GM23338 (cell line): Measurements from ENCODE around the gene SPINK2. TPM values are rescaled to one million over a fixed set of nuclear protein-coding genes. Genes with fewer than 3 reads are reported as not detected.

Experiments used
- ATAC-seq: fragments of 200-7000 bp; cut with Tn5 transposase; 3 replicates; pipeline ENCODE4 v1.9.1; 2020
- DNase-seq: peaks from one replicate; pipeline ENCODE4 v3.0.0-alpha.2; 2015; ENCODE audit warnings: low spot score
- H2AFZ ChIP-seq: fragments of 200-600 bp; sonication (generic); 2 replicates; pipeline ENCODE4 v1.8.0; 2016; ENCODE audit warnings: antibody characterized with exemption, mild to moderate bottlenecking, moderate library complexity
- H3F3A ChIP-seq: fragments of 200-600 bp; sonication (generic); replicated peaks from 2 replicates; pipeline ENCODE4 v1.8.0; 2017; ENCODE audit warnings: antibody characterized with exemption, mixed run types, low read depth
- H3K27ac ChIP-seq: fragments of 200-600 bp; sonication (generic); 2 replicates; pipeline ENCODE4 v1.6.1; 2016; ENCODE audit warnings: low read depth
- H3K27me3 ChIP-seq: fragments of 200-600 bp; sonication (generic); 2 replicates; pipeline ENCODE4 v1.8.0; 2016; ENCODE audit warnings: mild to moderate bottlenecking, mixed run types, moderate library complexity; ENCODE audit not compliant: insufficient read depth
- H3K36me3 ChIP-seq: fragments of 200-600 bp; sonication (generic); 2 replicates; pipeline ENCODE4 v1.8.0; 2016; ENCODE audit warnings: mild to moderate bottlenecking; ENCODE audit not compliant: insufficient read depth
- H3K4me1 ChIP-seq: fragments of 200-600 bp; sonication (generic); 2 replicates; pipeline ENCODE4 v1.8.0; 2016; ENCODE audit warnings: mild to moderate bottlenecking, moderate library complexity; ENCODE audit not compliant: insufficient read depth
- H3K4me2 ChIP-seq: fragments of 200-600 bp; sonication (generic); 2 replicates; pipeline ENCODE4 v1.7.1; 2017; ENCODE audit warnings: mixed run types
- H3K4me3 ChIP-seq: fragments of 200-600 bp; sonication (generic); 2 replicates; pipeline ENCODE4 v1.6.1; 2016; ENCODE audit warnings: mixed run types
- H3K79me2 ChIP-seq: fragments of 200-600 bp; sonication (generic); replicated peaks from 2 replicates; pipeline ENCODE4 v1.8.0; 2017; ENCODE audit warnings: mild to moderate bottlenecking; ENCODE audit not compliant: insufficient read depth
- H3K9me2 ChIP-seq: fragments of 200-600 bp; sonication (generic); 2 replicates; pipeline ENCODE4 v1.8.0; 2017; ENCODE audit not compliant: insufficient read depth
- H4K20me1 ChIP-seq: fragments of 200-600 bp; sonication (generic); replicated peaks from 2 replicates; pipeline ENCODE4 v1.8.0; 2017; ENCODE audit warnings: mild to moderate bottlenecking; ENCODE audit not compliant: insufficient read depth
- H3K27ac Mint-ChIP-seq: 2 replicates; pipeline ENCODE4 v1.8.0; 2020; ENCODE audit warnings: inconsistent platforms, mild to moderate bottlenecking, moderate library complexity, mixed read lengths
- H3K27me3 Mint-ChIP-seq: 3 replicates; pipeline ENCODE4 v1.8.0; 2022; ENCODE audit warnings: low read depth, mild to moderate bottlenecking, moderate library complexity, mixed read lengths, inconsistent platforms; ENCODE audit not compliant: insufficient read depth, poor library complexity
- H3K36me3 Mint-ChIP-seq: 3 replicates; pipeline ENCODE4 v1.8.0; 2021; ENCODE audit warnings: low read depth, mild to moderate bottlenecking, inconsistent platforms, moderate library complexity, mixed read lengths
- H3K4me1 Mint-ChIP-seq: 3 replicates; pipeline ENCODE4 v1.8.0; 2020; ENCODE audit warnings: mild to moderate bottlenecking, inconsistent platforms, mixed read lengths
- H3K4me3 Mint-ChIP-seq: 3 replicates; pipeline ENCODE4 v1.8.0; 2021; ENCODE audit warnings: moderate library complexity, mild to moderate bottlenecking, inconsistent platforms, mixed read lengths
- H3K9me3 Mint-ChIP-seq: 3 replicates; pipeline ENCODE4 v1.8.0; 2020; ENCODE audit warnings: moderate library complexity, mild to moderate bottlenecking, inconsistent platforms, mixed read lengths
- EZH2phosphoT487 ChIP-seq: fragments of 200-600 bp; sonication (generic); IDR thresholded peaks from one replicate; pipeline ENCODE4 v1.8.1; 2018; ENCODE audit warnings: antibody characterized with exemption; ENCODE audit not compliant: unreplicated experiment
- NANOG ChIP-seq: IDR thresholded peaks from 2 replicates; pipeline ENCODE4 v1.6.1; 2016; ENCODE audit warnings: antibody characterized with exemption, borderline replicate concordance
- STAT1 ChIP-seq: IDR thresholded peaks from one replicate; pipeline ENCODE4 v1.6.1; 2016; ENCODE audit warnings: antibody characterized with exemption; ENCODE audit not compliant: unreplicated experiment
- ZNF331 ChIP-seq: fragments of 250-450 bp; sonication (Bioruptor Pico); IDR thresholded peaks from 2 replicates; pipeline ENCODE4 v1.5.0; 2020; ENCODE audit warnings: low read depth, mild to moderate bottlenecking, moderate library complexity
- polyA plus RNA-seq: library from polyadenylated mRNA; unstranded; fragments of >200 nt; fragmentation: Nextera tagmentation; extraction: Ambion mirVana; gene quantifications from 2 replicates; pipeline ENCODE4 v1.2.1, GENCODE V29; 2016
- total RNA-seq: library from RNA; depleted of rRNA; stranded (reverse); fragments of >200 nt; shearing (Covaris generic); gene quantifications from 2 replicates; pipeline ENCODE4 v1.2.3, GENCODE V29; 2014
- TF ChIP-seq, protein P1 (sequence below): fragments of 250-450 bp; sonication (Bioruptor Pico); IDR thresholded peaks from 2 replicates; pipeline ENCODE4 v1.5.0; 2020; ENCODE audit warnings: mild to moderate bottlenecking, moderate library complexity
- TF ChIP-seq, protein P2 (sequence below), 2 experiments: fragments of 200-600 bp in 1 of 2; sonication (generic) in 1 of 2; conservative IDR thresholded peaks; 2 replicates each; pipeline versions ENCODE4 v1.5.1 to v1.6.1; 2016 to 2017; ENCODE audit warnings: antibody characterized with exemption in 2 of 2, low read depth in 2 of 2, mild to moderate bottlenecking in 2 of 2, moderate library complexity in 1 of 2

SPINK2 gene
- total and polyA plus RNA-seq, 2 experiments from 2014 or later = 0.73 to 6.4 TPM

- TF ChIP-seq, protein P1, sequence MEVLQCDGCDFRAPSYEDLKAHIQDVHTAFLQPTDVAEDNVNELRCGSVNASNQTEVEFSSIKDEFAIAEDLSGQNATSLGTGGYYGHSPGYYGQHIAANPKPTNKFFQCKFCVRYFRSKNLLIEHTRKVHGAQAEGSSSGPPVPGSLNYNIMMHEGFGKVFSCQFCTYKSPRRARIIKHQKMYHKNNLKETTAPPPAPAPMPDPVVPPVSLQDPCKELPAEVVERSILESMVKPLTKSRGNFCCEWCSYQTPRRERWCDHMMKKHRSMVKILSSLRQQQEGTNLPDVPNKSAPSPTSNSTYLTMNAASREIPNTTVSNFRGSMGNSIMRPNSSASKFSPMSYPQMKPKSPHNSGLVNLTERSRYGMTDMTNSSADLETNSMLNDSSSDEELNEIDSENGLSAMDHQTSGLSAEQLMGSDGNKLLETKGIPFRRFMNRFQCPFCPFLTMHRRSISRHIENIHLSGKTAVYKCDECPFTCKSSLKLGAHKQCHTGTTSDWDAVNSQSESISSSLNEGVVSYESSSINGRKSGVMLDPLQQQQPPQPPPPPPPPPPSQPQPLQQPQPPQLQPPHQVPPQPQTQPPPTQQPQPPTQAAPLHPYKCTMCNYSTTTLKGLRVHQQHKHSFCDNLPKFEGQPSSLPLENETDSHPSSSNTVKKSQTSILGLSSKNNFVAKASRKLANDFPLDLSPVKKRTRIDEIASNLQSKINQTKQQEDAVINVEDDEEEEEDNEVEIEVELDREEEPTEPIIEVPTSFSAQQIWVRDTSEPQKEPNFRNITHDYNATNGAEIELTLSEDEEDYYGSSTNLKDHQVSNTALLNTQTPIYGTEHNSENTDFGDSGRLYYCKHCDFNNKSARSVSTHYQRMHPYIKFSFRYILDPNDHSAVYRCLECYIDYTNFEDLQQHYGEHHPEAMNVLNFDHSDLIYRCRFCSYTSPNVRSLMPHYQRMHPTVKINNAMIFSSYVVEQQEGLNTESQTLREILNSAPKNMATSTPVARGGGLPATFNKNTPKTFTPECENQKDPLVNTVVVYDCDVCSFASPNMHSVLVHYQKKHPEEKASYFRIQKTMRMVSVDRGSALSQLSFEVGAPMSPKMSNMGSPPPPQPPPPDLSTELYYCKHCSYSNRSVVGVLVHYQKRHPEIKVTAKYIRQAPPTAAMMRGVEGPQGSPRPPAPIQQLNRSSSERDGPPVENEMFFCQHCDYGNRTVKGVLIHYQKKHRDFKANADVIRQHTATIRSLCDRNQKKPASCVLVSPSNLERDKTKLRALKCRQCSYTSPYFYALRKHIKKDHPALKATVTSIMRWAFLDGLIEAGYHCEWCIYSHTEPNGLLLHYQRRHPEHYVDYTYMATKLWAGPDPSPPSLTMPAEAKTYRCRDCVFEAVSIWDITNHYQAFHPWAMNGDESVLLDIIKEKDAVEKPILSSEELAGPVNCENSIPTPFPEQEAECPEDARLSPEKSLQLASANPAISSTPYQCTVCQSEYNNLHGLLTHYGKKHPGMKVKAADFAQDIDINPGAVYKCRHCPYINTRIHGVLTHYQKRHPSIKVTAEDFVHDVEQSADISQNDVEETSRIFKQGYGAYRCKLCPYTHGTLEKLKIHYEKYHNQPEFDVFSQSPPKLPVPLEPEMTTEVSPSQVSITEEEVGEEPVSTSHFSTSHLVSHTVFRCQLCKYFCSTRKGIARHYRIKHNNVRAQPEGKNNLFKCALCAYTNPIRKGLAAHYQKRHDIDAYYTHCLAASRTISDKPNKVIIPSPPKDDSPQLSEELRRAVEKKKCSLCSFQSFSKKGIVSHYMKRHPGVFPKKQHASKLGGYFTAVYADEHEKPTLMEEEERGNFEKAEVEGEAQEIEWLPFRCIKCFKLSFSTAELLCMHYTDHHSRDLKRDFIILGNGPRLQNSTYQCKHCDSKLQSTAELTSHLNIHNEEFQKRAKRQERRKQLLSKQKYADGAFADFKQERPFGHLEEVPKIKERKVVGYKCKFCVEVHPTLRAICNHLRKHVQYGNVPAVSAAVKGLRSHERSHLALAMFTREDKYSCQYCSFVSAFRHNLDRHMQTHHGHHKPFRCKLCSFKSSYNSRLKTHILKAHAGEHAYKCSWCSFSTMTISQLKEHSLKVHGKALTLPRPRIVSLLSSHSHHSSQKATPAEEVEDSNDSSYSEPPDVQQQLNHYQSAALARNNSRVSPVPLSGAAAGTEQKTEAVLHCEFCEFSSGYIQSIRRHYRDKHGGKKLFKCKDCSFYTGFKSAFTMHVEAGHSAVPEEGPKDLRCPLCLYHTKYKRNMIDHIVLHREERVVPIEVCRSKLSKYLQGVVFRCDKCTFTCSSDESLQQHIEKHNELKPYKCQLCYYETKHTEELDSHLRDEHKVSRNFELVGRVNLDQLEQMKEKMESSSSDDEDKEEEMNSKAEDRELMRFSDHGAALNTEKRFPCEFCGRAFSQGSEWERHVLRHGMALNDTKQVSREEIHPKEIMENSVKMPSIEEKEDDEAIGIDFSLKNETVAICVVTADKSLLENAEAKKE (CRISPR knock-in tag) = no peak
- TF ChIP-seq EZH2phosphoT487 (no peak), ZNF331 (CRISPR knock-in tag) (no peak), NANOG (no peak), STAT1 (no peak)
These were observed 57.3 kb downstream of the SPINK2 start (continued) for GRCh38 chr4:56764223-56764622.

GRCh38 chr4:56762484-56763250 lies 58.8 kb downstream of the SPINK2 start:
- no peak overlapping the region for H2AFZ ChIP-seq
- H3K4me3 Mint-ChIP-seq = no peak overlapping the region
- no peak overlapping the region for H3K4me3 ChIP-seq
- DNase-seq (no peak), ATAC-seq (peak; percentile 70)
- H3K79me2 ChIP-seq = no peaks in the 10 kb centered on the region
- H3F3A ChIP-seq = no peaks in the 10 kb centered on the region
- H3K4me1 Mint-ChIP-seq = peaks cover 36% of the 10 kb centered on the region
- peaks cover 22% of the 10 kb centered on the region for H3K4me1 ChIP-seq
- H3K9me3 Mint-ChIP-seq = no peaks in the 10 kb centered on the region
- no peak overlapping the region for H3K27ac ChIP-seq
- H3K36me3 ChIP-seq = no peaks in the 10 kb centered on the region
- no peaks in the 10 kb centered on the region for H3K9me2 ChIP-seq
- H3K36me3 Mint-ChIP-seq = no peaks in the 10 kb centered on the region
- no peak for TF ChIP-seq ZNF331 (CRISPR knock-in tag)
- TF ChIP-seq, protein P2, sequence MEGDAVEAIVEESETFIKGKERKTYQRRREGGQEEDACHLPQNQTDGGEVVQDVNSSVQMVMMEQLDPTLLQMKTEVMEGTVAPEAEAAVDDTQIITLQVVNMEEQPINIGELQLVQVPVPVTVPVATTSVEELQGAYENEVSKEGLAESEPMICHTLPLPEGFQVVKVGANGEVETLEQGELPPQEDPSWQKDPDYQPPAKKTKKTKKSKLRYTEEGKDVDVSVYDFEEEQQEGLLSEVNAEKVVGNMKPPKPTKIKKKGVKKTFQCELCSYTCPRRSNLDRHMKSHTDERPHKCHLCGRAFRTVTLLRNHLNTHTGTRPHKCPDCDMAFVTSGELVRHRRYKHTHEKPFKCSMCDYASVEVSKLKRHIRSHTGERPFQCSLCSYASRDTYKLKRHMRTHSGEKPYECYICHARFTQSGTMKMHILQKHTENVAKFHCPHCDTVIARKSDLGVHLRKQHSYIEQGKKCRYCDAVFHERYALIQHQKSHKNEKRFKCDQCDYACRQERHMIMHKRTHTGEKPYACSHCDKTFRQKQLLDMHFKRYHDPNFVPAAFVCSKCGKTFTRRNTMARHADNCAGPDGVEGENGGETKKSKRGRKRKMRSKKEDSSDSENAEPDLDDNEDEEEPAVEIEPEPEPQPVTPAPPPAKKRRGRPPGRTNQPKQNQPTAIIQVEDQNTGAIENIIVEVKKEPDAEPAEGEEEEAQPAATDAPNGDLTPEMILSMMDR (conservative IDR thresholded peaks at IDR 0.05; ENCODE audit: low read depth in 2 of 2) = peak; percentile 17 to 39; a peak in 2 of 4 replicates
- no peak overlapping the region for H3K4me2 ChIP-seq
- no peaks in the 10 kb centered on the region for H3K27me3 ChIP-seq
- H3K27ac Mint-ChIP-seq = no peak overlapping the region
- no peaks in the 10 kb centered on the region; the same call in 1 of the 2 replicates for H4K20me1 ChIP-seq
- H3K27me3 Mint-ChIP-seq = no peaks in the 10 kb centered on the region
